ENCODE measurements around the gene KY. TPM values are rescaled to one million over a fixed set of nuclear protein-coding genes. Genes with fewer than 3 reads are reported as not detected.

Gene KY
- total and polyA plus RNA-seq, 2 experiments from 2014 or later: not detected

DNA sequence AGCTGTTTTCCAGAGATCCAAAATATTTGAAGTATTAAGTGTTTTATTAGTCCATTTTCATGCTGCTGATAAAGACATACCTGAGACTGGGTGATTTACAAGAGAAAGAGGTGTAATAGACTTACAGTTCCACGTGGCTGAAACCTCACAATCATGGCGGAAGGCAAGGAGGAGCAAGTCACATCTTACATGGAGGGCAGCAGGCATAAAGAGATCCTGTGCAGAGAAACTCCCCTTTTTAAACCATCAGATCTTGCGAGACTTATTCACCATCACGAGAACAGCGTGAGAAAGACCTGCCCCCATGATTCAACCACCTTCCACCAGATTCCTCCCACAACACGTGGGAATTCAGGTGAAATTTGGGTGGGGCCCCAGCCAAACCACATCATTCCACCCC, 82.0 kb downstream of the KY start (continued):
- TF ChIP-seq EZH2 (IDR thresholded peaks at IDR 0.05; ENCODE audit: low read depth, unreplicated experiment): no peak
- TF ChIP-seq ZNF114 (CRISPR knock-in tag; IDR thresholded peaks at IDR 0.05): no peak
- no peak for TF ChIP-seq NANOG (IDR thresholded peaks at IDR 0.05; ENCODE audit: borderline replicate concordance)
- TF ChIP-seq POLR2AphosphoS5 (IDR thresholded peaks at IDR 0.05; ENCODE audit: low read depth): no peak

DNA sequence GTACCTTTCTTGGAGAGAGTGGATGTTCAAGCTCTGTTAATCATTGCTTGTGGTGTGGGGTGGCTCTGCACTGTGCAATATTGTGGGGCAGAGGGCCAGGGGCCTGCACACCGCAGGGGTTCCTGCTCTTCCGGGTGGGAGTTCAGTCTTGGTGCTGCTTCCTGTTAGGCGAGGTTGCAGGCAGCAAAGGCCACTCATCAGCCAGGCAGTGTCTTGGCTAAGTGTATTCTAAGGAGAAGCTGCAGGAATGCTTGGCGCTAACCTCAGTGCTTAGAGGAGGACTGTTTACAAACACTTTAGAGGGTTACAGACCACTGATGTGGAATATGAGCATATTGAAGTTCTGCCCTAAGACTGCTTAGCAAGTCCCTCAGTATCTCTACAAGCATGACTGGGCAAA, 83.2 kb downstream of the KY start:
- no peak overlapping the region for H2AFZ ChIP-seq
- H3K27me3 ChIP-seq (ENCODE audit: insufficient read depth): no peaks in the 10 kb centered on the region
- no peaks in the 10 kb centered on the region; the same call in 1 of the 2 replicates for H3K4me1 ChIP-seq (ENCODE audit: insufficient read depth)
- H3K27ac ChIP-seq (ENCODE audit: low read depth): no peak overlapping the region
- Mint-ChIP-seq H3K36me3 (ENCODE audit: low read depth) (peaks cover 28% of the 10 kb centered on the region), H3K9me3 (peaks cover 37% of the 10 kb centered on the region), H3K27ac (no peak overlapping the region), H3K4me3 (no peak overlapping the region), H3K27me3 (ENCODE audit: insufficient read depth, low read depth, poor library complexity) (peaks cover 5% of the 10 kb centered on the region), H3K4me1 (peaks cover 9% of the 10 kb centered on the region)
- ATAC-seq: no peak
- H3F3A ChIP-seq (replicated peaks; ENCODE audit: low read depth): no peaks in the 10 kb centered on the region
- no peak for DNase-seq (ENCODE audit: low spot score)
- TF ChIP-seq CREB1 (CRISPR knock-in tag; IDR thresholded peaks at IDR 0.05; ENCODE audit: low read depth): no peak
- TF ChIP-seq EZH2phosphoT487 (IDR thresholded peaks at IDR 0.05; ENCODE audit: unreplicated experiment): no peak
- no peak for TF ChIP-seq EZH2 (IDR thresholded peaks at IDR 0.05; ENCODE audit: low read depth, unreplicated experiment)
- no peak for TF ChIP-seq NANOG (IDR thresholded peaks at IDR 0.05; ENCODE audit: borderline replicate concordance)
- TF ChIP-seq ZNF331 (CRISPR knock-in tag; IDR thresholded peaks at IDR 0.05; ENCODE audit: low read depth): no peak
- TF ChIP-seq, protein P1, sequence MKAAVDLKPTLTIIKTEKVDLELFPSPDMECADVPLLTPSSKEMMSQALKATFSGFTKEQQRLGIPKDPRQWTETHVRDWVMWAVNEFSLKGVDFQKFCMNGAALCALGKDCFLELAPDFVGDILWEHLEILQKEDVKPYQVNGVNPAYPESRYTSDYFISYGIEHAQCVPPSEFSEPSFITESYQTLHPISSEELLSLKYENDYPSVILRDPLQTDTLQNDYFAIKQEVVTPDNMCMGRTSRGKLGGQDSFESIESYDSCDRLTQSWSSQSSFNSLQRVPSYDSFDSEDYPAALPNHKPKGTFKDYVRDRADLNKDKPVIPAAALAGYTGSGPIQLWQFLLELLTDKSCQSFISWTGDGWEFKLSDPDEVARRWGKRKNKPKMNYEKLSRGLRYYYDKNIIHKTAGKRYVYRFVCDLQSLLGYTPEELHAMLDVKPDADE (IDR thresholded peaks at IDR 0.05): no peak
- TF ChIP-seq, protein P2, sequence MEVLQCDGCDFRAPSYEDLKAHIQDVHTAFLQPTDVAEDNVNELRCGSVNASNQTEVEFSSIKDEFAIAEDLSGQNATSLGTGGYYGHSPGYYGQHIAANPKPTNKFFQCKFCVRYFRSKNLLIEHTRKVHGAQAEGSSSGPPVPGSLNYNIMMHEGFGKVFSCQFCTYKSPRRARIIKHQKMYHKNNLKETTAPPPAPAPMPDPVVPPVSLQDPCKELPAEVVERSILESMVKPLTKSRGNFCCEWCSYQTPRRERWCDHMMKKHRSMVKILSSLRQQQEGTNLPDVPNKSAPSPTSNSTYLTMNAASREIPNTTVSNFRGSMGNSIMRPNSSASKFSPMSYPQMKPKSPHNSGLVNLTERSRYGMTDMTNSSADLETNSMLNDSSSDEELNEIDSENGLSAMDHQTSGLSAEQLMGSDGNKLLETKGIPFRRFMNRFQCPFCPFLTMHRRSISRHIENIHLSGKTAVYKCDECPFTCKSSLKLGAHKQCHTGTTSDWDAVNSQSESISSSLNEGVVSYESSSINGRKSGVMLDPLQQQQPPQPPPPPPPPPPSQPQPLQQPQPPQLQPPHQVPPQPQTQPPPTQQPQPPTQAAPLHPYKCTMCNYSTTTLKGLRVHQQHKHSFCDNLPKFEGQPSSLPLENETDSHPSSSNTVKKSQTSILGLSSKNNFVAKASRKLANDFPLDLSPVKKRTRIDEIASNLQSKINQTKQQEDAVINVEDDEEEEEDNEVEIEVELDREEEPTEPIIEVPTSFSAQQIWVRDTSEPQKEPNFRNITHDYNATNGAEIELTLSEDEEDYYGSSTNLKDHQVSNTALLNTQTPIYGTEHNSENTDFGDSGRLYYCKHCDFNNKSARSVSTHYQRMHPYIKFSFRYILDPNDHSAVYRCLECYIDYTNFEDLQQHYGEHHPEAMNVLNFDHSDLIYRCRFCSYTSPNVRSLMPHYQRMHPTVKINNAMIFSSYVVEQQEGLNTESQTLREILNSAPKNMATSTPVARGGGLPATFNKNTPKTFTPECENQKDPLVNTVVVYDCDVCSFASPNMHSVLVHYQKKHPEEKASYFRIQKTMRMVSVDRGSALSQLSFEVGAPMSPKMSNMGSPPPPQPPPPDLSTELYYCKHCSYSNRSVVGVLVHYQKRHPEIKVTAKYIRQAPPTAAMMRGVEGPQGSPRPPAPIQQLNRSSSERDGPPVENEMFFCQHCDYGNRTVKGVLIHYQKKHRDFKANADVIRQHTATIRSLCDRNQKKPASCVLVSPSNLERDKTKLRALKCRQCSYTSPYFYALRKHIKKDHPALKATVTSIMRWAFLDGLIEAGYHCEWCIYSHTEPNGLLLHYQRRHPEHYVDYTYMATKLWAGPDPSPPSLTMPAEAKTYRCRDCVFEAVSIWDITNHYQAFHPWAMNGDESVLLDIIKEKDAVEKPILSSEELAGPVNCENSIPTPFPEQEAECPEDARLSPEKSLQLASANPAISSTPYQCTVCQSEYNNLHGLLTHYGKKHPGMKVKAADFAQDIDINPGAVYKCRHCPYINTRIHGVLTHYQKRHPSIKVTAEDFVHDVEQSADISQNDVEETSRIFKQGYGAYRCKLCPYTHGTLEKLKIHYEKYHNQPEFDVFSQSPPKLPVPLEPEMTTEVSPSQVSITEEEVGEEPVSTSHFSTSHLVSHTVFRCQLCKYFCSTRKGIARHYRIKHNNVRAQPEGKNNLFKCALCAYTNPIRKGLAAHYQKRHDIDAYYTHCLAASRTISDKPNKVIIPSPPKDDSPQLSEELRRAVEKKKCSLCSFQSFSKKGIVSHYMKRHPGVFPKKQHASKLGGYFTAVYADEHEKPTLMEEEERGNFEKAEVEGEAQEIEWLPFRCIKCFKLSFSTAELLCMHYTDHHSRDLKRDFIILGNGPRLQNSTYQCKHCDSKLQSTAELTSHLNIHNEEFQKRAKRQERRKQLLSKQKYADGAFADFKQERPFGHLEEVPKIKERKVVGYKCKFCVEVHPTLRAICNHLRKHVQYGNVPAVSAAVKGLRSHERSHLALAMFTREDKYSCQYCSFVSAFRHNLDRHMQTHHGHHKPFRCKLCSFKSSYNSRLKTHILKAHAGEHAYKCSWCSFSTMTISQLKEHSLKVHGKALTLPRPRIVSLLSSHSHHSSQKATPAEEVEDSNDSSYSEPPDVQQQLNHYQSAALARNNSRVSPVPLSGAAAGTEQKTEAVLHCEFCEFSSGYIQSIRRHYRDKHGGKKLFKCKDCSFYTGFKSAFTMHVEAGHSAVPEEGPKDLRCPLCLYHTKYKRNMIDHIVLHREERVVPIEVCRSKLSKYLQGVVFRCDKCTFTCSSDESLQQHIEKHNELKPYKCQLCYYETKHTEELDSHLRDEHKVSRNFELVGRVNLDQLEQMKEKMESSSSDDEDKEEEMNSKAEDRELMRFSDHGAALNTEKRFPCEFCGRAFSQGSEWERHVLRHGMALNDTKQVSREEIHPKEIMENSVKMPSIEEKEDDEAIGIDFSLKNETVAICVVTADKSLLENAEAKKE (CRISPR knock-in tag; IDR thresholded peaks at IDR 0.05): no peak
- TF ChIP-seq JUNB (IDR thresholded peaks at IDR 0.05; ENCODE audit: unreplicated experiment): no peak
- no peak for TF ChIP-seq STAT1 (IDR thresholded peaks at IDR 0.05; ENCODE audit: unreplicated experiment)
- TF ChIP-seq, protein P3, sequence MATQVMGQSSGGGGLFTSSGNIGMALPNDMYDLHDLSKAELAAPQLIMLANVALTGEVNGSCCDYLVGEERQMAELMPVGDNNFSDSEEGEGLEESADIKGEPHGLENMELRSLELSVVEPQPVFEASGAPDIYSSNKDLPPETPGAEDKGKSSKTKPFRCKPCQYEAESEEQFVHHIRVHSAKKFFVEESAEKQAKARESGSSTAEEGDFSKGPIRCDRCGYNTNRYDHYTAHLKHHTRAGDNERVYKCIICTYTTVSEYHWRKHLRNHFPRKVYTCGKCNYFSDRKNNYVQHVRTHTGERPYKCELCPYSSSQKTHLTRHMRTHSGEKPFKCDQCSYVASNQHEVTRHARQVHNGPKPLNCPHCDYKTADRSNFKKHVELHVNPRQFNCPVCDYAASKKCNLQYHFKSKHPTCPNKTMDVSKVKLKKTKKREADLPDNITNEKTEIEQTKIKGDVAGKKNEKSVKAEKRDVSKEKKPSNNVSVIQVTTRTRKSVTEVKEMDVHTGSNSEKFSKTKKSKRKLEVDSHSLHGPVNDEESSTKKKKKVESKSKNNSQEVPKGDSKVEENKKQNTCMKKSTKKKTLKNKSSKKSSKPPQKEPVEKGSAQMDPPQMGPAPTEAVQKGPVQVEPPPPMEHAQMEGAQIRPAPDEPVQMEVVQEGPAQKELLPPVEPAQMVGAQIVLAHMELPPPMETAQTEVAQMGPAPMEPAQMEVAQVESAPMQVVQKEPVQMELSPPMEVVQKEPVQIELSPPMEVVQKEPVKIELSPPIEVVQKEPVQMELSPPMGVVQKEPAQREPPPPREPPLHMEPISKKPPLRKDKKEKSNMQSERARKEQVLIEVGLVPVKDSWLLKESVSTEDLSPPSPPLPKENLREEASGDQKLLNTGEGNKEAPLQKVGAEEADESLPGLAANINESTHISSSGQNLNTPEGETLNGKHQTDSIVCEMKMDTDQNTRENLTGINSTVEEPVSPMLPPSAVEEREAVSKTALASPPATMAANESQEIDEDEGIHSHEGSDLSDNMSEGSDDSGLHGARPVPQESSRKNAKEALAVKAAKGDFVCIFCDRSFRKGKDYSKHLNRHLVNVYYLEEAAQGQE (IDR thresholded peaks at IDR 0.05; ENCODE audit: unreplicated experiment): no peak
- no peak for TF ChIP-seq POLR2AphosphoS5 (IDR thresholded peaks at IDR 0.05; ENCODE audit: low read depth)
- TF ChIP-seq, protein P4, sequence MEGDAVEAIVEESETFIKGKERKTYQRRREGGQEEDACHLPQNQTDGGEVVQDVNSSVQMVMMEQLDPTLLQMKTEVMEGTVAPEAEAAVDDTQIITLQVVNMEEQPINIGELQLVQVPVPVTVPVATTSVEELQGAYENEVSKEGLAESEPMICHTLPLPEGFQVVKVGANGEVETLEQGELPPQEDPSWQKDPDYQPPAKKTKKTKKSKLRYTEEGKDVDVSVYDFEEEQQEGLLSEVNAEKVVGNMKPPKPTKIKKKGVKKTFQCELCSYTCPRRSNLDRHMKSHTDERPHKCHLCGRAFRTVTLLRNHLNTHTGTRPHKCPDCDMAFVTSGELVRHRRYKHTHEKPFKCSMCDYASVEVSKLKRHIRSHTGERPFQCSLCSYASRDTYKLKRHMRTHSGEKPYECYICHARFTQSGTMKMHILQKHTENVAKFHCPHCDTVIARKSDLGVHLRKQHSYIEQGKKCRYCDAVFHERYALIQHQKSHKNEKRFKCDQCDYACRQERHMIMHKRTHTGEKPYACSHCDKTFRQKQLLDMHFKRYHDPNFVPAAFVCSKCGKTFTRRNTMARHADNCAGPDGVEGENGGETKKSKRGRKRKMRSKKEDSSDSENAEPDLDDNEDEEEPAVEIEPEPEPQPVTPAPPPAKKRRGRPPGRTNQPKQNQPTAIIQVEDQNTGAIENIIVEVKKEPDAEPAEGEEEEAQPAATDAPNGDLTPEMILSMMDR (conservative IDR thresholded peaks at IDR 0.05; ENCODE audit: low read depth in 2 of 2): no peak
- TF ChIP-seq ZNF114 (CRISPR knock-in tag; IDR thresholded peaks at IDR 0.05): no peak
- no peaks in the 10 kb centered on the region for H3K36me3 ChIP-seq (ENCODE audit: insufficient read depth)
- H3K9me2 ChIP-seq (ENCODE audit: insufficient read depth): 0 out of 2 replicates have a peak, but pooled peaks cover 2% of the 10 kb centered on the region
- H3K4me2 ChIP-seq: no peak overlapping the region
- no peaks in the 10 kb centered on the region for H3K79me2 ChIP-seq (replicated peaks; ENCODE audit: insufficient read depth)
- H3K4me3 ChIP-seq: no peak overlapping the region
- H4K20me1 ChIP-seq (replicated peaks; ENCODE audit: insufficient read depth): no peaks in the 10 kb centered on the region

Measured in GM23338 (cell line).